Measurements from ENCODE around the gene MARK2.

- TF ChIP-seq CTCF (IDR thresholded peaks at IDR 0.05) (no peak), POLR2A (IDR thresholded peaks at IDR 0.05) (no peak)
Measured at GRCh38 chr11:63944987-63945386, 106.1 kb downstream of the MARK2 start.
